Measurements from ENCODE around the gene NQO2.
"Not testable (repeated sequence)": the region's sequence is repeated elsewhere in the genome, so short reads cannot be mapped to it uniquely, and the experiment has no call there.

Gene NQO2

DNA sequence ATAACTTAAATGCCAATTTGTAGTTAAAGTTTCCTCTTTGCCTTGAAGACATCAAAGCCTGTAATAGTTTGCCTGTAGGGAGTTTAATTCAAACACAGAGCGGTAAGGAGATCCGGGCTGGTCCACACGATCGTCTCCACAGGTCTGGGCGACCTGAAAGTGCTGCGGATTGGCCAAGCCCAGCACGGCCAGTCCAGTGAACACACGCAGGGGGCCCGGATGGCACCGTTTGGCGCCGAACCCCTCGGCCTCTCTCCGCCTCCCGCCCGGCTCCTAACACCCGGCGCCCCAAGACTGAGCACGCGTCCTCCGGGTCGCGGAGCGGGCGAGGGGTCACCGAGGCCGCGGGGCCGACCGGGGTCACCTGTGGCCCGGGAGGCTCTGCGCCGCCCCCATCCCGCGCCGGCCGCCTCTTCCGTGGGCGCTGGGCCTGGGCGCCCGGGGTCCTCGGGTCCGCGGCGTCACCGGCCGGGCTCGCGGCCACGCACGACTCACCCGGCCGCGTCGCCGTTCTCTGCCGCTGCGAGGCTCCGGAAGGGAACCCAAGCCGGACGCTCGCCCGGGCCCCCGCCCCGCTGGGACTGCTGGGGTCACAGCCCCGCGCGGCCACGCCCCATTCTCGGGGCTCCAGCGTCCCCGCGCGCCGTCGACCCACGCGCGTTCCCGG is 28.8 kb upstream of the NQO2 start:
- DNase-seq: no peak

DNA sequence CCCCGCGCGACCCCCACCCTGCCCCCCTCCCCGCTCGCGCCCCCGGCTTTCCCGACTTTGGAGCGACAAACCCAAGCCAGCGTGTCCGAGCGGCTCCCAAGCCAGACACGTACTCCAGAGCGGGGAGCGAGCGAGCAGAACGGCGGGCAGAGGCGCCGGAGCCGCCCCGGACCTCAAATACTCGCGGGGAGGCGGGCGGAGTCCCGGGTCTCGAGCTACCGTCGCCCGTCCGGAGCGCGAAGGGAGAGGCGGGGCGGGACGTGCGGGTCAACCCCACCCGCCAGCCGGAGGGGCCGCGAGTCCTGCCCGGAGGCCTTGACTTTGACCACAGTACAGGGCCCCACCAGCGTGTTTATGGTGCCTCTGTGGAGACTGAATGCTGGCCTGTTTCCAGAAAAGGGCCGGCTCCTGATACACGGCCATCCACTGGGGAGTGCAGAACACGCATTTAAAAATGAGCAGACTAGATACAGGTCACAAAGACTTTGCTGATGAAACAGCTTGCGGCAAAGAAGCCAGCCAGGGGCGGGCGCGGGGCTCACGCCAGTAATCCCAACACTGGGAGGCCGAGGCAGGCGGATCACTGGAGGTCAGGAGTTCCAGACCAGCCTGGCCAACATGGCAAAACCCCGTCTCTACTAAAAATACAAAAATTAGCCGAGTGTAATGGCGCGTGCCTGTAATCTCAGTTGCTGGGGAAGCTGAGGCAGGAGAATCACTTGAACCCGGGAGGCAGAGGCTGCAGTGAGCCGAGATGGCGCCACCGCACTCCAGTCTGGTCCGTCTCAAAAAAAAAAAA is 28.1 kb upstream of the NQO2 start, which contains the start of gene SERPINB6:
TSS of gene SERPINB6 (minus strand) at position 148 of the 799 bp plus-strand sequence. CDS start 12,235 bp downstream, outside the sequence.
- DNase-seq: no peak

DNA sequence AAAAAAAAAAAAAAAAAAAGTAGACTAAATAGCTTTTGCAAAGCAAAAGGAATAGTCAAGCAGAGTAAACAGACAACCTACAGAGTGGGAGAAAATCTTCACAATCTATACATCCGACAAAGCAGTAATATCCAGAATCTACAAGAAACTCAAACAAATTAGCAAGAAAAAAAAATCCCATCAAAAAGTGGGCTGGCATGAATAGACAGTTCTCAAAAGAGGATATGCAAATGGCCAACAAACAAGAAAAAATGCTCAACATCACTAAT is 27.5 kb upstream of the NQO2 start:
- not testable (repeated sequence) for DNase-seq

DNA sequence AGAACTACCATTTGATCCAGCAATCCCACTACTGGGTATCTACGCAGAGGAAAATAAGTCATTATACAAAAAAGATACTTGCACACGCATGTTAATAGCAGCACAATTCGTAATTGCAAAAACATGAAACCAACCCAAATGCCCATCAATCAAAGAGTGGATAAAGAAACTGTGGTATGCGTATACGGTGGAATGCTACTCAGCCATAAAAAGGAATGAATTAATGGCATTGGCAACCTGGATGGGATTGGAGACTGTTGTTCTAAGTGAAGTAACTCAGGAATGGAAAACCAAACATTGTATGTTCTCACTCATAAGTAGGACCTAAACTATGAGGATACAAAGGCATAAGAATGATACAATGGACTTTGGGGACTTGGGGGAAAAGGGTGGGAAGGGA is 27.0 kb upstream of the NQO2 start:
- not testable (repeated sequence) for DNase-seq

DNA sequence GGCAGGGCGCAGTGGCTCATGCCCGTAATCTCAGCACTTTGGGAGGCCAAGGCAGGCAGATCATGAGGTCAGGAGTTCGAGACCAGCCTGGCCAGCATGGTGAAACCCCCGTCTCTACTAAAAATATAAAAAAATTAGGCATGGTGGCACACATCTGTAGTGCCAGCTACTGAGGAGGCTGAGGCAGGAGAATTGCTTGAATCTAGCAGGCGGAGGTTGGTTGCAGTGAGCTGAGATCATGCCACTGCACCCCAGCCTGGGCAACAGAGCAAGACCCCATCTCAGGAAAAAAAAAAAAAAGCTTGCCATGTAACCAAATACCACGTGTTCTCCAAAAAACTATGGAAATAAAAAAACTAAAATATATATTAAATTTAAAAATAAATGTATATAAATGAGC is 26.5 kb upstream of the NQO2 start:
- not testable (repeated sequence) for DNase-seq

DNA sequence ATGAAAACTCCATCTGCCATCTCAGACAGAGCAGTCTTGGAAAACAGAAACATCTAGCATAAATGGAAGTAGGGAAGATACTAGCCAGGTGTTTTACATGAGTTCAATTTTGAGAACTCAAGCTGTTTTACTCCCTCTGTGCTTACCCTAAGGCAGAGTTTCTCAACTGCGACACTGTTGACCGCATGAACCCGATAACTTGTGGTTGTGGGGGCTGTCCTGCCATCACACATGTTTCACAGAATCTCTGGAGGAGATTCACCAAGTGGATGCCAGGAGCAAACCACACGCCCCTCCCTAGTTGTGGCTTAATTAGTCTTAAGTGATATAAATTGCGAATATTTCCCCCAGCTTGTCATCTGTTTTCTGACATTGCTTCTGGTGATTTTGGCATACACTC is 26.0 kb upstream of the NQO2 start:
- no peak for DNase-seq

DNA sequence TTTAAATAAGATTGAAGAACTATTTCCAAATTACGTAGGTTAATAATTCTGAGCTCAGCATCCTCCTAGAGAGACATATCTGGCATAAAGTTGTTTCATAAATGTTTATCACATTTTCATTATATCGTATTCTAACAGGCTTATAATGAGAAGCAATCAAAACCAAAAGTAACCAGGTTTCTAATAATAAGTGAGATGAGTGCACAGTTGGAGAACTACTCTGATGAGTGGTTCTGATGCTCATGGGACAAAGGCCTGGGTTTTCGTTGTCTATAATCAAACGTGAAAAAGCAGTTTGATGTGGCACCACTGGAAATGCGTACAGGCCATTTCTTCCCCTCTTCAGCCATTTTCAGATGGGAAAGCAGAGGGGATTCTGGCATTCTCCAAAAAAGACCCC is 23.6 kb upstream of the NQO2 start:
- DNase-seq: no peak

DNA sequence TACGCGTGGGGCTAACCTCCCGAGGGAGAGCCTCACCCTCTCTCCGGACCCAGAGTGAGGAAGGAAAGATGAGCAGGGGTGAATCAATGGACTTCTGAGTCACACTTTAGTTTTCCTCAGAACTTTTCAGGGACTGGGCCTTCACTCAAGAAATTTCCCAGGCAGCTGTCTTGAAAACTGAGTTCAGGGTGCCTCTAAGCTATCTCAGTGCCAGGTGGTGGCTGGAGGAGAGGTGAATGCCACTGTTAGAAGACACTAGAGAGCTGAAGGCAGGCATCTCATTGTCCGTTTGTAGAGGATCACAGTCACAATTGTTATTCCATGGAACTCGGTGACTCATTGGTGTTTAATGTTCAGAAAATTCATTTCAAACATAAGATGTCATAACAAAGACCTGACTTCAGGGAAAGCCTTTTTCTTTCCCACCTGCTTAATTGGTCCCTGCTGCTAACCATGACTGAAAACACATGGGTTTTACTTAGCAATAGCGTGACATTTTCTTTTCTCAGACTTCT is 23.1 kb upstream of the NQO2 start:
- DNase-seq: no peak

DNA sequence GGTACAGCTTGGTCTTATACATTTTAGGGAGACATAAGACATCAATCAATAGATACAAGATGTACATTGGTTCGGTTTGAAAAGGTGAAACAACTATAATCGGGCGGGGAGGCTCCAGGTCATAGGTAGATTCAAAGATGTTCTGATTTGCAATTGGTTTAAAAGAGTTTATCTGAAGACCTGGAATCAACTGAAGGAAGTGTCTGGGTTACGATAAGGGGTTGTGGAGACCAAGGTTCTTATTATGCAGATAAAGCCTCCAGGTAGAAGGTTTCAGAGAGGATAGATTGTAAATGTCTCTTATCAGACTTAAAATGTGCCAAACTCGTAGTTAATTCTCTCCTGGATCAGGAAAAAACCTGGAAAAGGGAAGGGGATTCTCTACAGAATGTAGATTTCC is 22.4 kb upstream of the NQO2 start:
- DNase-seq: no peak

DNA sequence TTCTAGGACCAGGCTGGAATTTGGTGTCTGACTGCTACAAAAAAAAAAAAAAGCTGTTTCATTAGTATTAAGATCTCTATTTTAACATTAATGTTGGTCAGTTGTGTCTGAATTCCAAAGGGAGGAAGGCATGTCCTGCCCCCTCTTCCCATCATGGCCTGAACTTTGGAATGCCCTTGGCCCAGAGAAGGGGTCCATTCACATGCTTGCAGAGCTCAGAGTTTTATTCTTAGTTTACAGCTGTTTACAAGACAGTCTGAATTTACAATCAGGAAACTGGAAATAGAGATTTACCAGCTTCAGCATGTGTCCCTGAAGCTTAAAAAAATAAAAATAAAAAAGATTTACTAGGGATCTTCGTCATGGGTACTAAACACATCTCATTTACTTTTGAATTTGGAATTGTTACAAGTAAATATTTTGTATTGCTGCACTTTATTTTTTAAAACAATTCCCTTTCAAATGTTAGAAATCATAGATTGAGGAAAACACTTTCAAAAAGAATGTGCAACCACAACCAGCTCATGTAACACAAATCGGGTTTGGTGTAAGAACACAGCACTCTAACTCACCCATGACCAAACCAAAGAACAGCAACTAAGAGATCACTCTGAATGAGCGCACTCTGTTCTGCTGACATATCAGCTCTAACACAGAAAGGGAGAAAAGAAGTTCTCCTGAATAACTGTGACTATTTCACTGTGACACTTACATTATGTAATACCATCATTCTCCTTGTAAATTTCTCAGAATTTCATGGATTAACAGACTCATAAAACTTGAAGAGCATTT is 21.7 kb upstream of the NQO2 start:
- no peak for DNase-seq

DNA sequence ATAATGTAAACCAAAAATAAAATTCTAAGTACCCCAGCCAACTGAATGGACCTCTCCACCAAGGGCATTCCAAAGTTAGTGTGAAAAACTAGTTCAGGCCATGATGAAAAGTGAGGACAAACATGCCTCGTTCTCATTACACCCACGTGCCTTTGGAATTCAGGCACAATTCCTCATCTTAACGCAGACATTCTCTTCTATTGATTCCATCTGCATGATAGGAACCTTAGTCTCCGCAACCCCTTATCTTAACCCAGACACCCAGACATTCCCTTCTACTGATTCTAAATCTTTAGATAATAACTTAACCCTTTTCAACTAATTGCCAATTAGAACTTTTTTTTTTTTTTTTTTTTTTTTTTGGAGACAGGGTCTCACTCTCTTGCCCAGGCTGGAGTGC is 20.8 kb upstream of the NQO2 start:
- no peak for DNase-seq

DNA sequence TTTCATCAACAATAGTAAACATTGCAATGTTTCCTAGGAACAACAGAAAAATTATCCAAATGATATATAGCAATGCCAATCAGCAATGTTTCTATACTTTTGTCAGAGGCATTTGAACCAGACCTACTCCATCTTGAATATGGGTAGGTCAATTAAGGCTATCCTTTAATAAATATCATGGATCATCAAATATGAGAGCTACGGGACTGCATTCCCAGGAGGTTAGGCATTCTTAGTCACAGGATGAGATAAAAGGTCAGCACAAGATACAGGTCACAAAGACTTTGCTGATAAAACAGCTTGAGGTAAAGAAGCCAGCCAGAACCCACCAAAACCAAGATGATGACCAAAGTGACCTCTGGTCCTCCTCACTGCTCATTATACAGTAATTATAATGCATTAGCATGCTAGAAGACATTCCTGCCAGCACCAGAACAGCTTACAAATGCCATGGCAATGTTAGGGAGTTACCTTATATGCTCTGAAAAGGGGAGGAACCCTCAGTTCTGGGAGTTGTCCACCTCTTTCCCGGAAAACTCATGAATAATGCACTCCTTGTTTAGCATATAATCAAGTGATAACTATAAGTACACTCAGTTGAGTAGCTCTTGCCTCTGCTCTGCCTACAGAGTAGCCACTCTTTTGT is 19.8 kb upstream of the NQO2 start:
- DNase-seq: no peak

DNA sequence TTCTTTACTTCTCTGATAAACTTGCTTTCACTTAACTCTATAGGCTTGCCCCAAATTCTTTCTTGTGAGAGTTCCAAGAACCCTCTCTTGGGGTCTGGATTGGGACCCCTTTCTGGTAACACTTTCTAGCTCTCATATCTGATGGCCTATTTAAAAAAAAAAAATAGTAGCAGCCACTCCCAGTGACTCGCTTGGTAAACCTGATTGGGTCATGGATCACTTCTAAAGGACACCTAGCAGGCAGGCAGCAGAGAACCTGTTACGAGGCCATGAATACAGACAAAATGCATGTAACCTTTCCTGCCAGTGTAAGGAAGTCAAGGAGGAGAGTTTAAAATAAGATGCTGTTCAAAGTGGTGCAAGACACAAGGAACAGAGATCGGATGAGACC is 19.2 kb upstream of the NQO2 start:
- no peak for DNase-seq

DNA sequence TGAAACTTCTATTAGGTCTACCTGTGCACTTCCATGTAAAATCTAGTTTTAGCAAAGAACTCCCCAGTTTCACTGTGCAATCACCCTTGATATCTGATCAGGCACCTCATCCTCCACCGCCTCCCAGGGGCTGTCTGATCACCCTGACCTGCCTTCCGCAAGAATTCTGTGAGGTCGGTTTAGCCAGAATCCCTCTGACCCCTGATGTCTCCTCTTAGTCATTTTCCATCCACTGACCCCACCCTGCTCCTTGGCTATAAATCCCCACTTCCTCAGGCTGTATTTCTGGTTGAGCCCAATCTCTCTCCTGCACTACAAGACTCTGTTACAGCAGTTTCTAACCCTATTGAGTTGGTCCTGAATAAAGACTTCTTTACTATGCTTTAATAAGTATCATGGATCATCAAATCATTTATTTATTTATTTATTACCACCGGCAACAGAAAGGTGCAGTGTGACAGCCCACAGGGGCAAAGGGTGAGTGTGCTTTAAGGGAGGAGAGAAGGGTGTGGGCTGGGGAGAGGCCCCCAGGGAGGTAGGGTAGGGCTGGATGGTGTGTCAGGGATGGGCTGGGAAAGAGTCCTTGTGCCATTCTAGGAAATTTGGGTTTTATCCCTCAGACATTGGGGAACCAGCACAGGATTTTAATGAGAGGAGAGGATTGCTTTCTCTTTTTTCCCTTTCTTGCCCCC is 17.1 kb upstream of the NQO2 start:
- no peak for DNase-seq

DNA sequence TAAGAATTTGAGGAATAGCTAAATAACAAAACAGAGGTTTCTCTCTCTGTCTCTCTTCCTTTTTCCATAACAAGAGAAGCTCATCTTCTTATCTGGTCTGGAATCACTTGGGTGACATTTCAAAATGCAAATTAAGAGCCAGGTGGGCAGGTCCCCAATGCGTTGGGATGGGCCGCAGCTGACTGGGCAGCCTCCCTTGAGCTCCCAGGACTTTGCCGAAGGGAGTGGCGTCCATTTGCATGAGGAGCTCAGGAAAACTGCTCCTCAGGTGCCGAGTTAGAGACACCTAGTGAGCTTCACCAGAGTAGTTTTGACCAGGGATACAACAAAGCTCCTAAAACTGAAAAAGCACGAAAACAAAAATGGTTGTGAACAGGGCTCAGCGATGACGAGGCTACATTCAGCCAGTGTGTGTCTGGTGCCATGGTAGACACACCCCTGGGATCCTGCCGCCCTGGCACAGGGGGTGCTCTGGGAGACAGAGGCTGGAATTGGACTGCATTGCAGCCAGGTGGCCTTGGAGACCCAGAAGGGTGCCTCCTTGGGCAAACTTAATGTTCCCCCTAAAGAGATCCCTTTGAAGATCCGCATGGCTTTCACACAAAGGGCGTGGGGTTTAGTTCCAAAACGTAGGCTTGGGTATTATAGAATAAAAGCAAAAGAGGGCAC is 14.8 kb upstream of the NQO2 start:
- DNase-seq: no peak

DNA sequence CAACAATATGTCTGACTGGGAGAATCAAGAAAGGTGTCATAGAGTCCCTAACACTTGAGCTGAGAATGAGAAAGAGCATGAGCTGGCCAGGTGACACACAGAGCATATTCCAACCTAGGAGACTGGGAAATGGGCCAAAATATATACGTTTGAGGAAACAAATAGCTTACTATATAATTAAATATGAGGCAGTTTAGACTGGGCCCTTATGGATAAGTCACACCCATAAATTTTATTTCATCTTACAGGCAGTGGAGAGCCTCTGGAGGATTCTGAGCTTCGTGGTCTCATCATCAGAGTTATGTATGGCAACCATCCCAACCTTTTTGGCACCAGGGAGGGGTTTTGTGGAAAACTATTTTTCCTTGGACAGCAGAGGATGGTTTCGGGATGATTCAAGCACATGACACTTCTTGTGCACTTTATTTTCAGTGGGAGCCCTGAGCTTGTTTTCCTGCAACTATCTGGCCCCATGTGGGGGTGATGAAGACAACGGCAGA is 12.9 kb upstream of the NQO2 start:
- DNase-seq: no peak

DNA sequence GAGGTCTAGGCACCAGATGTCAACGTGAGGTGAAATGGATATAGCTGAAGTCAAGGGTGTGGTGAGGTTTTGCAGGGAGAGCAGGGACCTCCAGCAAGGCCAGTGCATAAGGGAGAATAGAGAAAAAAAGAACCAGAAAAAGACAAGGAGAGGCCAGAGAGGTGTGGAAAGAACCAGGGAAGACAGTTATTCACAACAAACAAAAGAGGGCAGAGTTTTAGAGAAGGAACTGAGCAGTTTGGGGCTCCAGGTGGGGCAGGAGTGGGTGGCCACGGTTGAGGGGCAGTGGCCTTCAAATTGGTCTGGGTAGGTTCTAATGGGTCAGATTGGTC is 11.6 kb upstream of the NQO2 start:
- DNase-seq: no peak

DNA sequence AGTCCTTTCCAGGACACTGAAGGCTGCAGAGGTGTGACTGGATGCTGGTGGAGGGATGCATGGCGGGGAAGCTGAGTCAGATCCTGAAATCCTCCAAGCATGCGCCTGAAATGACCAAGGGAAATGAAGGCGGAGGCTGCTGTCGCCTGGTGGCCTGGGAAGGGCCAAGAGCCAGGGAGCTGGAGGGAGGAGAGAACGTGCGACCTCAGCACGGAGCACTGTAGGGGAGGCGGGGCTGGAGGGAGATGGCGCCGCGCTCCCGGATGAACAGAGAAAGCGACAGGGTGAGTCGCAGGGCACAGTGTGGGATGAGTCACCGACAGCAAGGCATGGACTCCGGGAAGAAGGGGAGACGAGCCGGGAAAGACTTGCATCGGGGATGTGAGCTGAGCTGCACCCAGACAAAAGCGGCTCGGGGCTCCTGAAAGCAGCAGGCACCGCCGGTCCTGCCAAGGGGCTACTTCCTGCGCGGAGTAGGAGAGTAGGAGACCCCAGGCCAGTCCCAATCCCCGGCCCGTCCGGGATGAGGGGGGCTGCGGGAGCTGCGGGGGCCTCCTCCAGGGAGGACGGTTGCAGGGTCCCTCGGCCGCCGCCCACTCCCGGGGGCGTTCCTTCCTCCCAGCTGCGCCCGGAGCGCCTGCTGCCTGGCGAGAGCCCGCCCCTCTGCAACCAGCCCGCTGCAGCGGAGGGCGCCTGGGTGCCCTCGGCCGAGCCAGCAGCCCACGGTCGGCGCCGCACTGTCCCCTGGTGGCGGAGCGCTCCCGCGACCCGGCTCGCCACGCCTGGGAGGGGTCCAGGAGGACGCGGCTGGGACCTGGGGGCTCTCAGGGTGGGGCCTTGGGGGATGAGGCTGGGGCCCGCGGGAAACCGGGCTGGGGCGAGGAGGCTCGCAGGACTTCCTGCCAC is 11.0 kb upstream of the NQO2 start:
- DNase-seq: peak; percentile 76

DNA sequence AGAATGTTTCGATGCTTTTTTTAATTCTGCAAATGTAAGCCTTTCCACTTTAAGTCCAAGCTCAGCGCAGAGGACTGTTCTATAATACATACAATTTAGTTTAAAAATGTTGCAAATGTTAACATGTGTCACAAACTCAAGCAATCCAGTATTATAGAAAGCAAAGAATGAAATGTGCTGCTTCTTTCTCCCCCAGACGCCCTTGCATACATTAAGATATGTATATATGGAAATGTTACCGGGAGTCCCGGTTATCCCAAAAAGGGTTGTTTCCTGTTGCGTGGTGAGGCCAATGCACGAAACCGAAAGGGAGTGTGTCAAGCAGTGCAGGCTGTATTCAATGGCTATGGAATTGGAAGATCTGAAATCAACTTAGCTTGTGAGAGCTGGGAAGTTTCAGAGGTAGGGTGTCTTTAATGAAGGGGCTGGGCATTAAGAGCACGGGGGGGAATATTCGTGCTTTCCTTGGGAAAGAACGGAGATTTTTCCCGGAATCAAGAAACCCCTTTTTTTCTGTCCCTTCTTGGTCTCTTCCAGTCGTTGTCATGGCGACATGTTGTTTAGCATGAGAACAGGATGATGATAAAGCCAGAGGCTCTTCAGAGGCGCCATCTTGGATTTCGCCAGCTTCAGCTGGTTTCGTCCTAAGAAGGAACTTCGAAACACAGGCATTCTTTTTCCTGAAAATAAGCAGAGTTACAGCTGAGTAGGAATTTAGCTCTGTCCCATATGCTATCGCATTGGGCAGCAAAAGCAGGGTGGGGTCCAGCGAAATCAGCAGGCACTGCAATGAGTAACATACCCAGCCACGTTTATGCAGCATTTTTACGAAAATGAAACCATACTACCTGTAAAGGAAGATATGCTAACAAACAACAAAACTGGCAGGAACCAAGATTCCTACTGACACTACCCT is 10.1 kb upstream of the NQO2 start:
- peak; percentile 89 for DNase-seq
